RPMI8226 (cell line): ENCODE measurements around the gene BCAS3.

Experiments used
- DNase-seq: peaks from one replicate; pipeline ENCODE4 v3.0.0-alpha.2; 2015

BCAS3 gene

GRCh38 chr17:61307905-61308886 is 630.5 kb downstream of the BCAS3 start:
- no peak for DNase-seq

DNA sequence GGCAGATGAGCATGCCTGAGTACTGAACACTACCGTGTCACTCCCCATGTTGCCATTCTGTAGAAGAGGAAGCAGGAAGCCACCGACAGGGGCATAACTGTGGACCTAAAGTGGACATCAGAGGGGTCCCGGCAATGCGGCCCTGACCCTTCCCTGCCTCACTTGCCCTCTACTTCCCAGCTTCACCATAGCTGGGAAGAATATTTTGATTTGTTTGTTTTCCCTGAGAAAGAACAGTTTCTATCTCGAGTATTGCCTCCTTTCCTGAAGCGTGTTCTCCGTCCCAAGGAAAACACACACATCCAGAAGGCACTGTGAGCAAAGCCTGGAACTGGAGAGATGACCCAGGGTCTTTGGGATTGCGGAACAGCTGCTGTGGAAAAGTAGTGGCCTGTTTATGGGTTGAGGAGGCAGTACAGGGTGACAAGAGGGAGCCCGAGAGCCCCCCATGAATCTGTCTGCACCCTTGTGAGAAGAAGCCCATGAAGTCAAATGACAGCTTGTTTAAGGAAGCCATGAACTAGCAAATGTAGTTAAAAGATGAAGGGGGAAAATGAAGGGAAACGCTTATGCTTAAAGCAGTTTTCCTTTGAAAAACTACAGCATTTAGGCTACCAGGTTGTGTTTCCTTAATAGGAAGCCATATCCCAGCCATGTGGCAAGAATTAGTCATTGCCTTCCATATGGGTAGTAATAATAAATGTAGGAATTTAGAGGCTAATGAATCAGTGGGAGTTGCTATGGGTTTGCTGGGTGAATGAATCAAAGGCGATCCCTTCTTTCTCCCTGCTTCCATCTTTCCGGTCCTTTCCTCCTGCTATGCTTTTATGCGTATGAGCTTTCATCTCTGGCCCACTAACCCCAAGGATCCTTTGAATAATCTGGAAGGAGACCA is 632.0 kb downstream of the BCAS3 start:
- DNase-seq: no peak

GRCh38 chr17:61310590-61310989 is 632.9 kb downstream of the BCAS3 start:
- DNase-seq: no peak

DNA sequence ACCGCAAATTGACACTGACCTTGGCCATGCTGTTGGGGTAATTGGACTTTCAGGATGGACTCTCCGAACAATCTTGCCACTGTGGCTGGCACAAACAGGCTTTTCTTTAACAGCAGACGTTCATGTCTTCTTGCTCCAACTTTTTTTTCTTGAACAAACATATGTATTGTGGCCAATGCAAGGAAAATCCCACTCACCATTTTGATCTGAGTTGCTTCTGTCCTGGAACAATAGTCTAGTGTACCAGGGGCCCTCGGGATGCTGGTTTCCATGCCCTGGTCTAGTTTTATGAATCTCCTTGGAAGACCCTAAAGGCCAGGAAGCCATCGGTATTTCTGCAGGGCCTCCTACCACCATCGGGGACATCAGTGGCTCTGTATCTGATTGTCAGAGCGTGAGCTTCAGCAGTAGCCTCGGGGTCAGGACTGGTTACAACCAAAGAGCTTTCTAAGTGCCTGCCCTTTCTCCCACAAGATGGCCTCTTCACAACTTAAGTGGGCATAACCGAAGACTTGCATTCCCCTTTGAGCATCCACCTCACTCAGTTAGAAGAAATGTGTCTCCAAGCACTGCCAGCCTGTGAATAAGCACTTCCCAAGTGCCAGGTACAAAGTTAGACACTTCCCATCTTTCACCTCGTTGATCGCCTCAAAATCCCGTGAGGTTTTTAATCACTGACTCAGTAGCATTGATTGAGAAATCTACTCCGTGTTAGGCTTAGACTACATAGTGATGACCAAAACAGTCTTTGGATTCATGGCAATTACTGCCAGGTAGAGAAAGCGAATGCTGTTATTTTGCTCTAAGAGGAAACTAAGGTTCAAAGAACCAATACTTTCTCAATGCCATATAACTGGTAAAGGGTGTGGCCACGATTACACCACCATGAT is 635.0 kb downstream of the BCAS3 start:
- no peak for DNase-seq

- no peak for DNase-seq
Measured at GRCh38 chr17:61313461-61314326, 636.0 kb downstream of the BCAS3 start.

DNA sequence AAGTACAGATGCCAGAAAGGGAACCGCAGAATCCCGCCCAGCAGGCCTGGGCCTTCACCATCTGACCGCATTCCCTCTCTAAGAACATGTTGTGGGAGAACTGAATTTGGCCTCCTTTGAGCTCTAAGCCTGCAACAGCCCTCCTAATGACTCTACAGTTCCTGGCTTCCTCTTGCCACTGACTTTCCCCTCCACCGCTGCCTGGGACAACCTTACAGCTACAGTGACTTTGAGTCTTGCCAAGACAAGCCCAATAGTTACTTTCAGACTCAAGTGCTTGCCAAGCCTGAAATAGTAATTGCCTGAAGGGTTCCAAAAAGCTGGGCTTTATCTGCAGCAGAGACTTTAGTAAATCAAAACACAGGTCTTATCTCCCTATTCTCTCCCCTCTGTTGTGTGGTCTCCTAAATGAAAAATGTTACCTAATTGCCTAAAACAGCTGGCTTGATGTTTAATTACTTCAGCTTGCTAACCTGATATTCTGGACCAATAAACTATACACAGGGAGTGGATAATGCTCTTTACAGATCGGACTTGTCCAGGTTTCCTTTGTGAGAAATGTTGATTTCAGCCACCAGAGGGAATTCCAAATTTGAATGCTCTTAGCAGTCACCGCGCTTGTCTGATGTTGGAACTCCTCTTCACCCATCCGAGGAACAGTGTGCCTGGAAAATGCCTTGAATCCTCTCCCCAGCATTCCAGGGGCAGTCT is 636.9 kb downstream of the BCAS3 start:
- DNase-seq: peak; percentile 85

DNA sequence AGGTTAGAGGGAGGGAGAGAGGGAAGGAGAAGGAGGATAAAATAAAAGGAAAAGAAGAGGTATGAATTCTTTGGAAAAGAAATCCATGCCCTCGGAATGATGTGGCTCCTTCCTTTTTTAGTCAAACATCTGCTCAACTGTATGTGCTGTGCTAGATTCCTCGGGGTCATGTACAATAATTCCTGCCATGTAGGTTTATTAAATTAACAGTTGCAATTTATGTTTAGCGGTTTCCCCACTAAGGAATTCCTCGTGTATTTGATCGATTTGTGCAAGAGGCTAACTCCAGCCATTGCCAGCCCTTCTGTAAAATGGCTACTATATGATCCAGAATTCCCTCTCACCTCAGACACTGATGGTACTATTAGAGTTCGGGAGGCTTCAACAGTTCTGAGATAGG is 639.0 kb downstream of the BCAS3 start:
- no peak for DNase-seq

DNA sequence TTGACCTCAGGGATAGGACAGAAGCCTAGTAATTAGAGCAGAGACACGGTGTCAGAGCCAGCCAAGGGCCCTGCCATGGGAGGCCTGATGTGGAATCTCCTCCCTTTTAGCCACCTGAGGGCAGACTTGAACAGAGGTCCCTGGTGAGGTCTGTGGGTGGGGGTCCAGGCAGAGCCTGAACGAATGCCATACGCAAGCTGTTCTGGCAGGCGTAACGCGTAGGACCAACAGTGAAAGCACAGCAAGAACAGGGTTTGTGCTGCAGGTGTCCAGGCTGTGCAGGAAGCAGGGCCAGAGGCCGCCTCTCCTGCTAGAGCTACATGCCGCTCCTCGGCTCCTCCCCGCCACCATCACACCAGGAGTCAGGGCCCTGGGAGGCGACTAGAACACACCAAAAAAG is 640.1 kb downstream of the BCAS3 start:
- DNase-seq: peak; percentile 84

DNA sequence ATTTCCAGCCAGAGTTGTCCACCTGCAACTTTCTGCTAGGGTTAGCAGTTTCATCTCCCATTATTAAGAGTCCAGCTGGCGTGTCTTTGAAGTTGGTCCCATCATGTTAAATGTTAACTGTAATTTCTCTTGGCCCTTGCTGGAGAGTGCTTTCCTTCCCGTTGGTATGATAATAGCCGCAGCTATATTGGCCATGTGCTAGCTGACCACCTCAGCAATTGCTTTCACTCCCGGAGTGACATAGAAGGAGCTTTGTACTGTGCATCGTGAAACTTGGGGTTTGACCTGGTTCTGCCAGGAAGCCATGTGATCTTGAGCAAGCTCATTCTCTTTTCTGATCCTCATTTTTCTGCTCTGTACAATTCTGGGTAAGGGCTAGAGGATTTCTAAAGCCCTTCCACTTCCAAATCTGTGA is 641.0 kb downstream of the BCAS3 start:
- peak; percentile 92 for DNase-seq

DNA sequence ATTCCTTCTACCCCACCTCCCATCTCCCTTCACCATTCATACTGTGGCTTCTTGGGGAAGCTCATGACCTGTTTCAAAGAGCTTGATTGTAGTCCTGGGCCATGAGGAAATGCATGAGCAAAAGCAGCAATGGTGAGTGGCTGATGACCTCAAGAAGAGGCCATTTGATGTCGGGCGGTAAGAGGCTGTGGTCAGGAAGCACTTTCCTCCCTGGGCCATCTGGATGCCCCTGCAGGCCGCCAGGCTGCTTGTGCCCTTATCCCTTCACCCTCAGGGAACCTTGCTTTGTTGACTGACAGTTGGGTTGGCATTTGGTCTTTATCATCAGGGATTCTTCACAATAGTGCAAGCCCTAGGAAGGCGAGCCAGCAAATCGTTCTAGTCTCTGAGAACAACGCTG is 643.7 kb downstream of the BCAS3 start:
- no peak for DNase-seq

GRCh38 chr17:61322325-61323002 is 644.8 kb downstream of the BCAS3 start:
- no peak for DNase-seq

- DNase-seq: no peak
Measured at GRCh38 chr17:61323003-61323908, 645.6 kb downstream of the BCAS3 start.

- no peak for DNase-seq
Measured at GRCh38 chr17:61323909-61324868, 646.5 kb downstream of the BCAS3 start.

GRCh38 chr17:61324950-61325349 is 647.3 kb downstream of the BCAS3 start:
- DNase-seq: no peak

DNA sequence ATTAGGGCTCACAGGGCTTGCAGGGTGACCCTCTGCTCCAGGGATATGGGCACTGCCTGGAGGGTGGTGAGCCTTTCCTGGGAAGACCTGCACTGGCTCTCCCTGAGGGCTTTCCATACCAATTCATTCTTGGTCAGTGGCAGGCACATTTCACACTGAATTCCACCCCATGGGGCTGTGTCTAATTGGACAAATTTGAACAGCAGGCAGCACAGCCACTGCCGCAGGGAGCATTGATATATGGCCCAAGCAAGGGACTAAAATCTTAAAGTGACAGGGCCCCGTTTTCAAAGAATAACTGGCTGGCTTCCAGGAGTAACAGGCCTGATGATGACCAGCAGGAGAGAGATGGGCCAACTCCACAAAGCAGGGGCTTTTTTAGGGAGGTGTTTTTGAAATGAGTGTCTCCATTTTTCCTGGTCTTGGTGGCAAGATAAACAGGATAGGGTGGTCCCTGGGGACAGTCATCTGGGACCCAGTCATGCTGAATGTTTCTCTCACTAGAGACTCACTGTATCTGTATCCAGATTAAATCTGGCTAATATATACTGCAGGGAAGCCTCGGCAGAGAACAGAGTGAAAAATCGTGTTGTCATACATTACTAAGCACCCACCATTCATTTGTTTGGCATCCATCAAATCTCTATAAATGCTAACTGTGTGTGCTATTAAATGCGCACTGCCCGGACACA is 647.9 kb downstream of the BCAS3 start:
- DNase-seq: no peak

- DNase-seq: no peak
Measured at GRCh38 chr17:61326330-61326729, 648.7 kb downstream of the BCAS3 start.

GRCh38 chr17:61328351-61328750 is 650.7 kb downstream of the BCAS3 start:
- no peak for DNase-seq
